Airway epithelial cell (primary cell): ENCODE measurements around the gene AGL. TPM values are rescaled to one million over a fixed set of nuclear protein-coding genes. Genes with fewer than 3 reads are reported as not detected.

Experiments used
- total RNA-seq: library from RNA; depleted of rRNA; stranded (reverse); fragments of >200 nt; gene quantifications from 2 replicates; pipeline ENCODE4 v1.2.3, GENCODE V29; 2015

The AGL gene
- total RNA-seq, result 7.0 and 9.9 TPM in 2 replicates

DNA sequence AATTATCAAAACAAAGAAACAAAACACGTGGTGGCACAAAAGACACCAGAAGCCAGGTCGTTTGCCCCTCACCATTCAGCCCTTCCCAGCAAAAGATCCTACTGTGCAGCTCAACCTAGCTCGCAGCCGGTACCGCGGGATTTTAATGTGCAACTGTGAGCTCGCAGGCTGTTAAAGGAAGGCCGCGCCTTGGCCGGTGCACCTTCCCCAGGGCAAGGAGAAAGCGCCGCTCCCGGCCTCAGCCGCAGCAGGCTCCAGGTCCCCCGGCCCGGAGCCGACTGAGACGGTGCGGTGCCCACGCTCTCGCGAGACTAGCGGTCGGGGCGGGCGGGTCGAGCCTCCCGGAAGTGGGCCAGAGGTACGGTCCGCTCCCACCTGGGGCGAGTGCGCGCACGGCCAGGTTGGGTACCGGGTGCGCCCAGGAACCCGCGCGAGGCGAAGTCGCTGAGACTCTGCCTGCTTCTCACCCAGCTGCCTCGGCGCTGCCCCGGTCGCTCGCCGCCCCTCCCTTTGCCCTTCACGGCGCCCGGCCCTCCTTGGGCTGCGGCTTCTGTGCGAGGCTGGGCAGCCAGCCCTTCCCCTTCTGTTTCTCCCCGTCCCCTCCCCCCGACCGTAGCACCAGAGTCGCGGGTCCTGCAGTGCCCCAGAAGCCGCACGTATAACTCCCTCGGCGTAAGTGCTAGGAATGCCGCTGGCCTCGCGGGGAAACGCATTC is at the start of gene AGL:
AGL (plus strand) TSS at position 618 of the 715 bp plus-strand sequence. CDS start 682 bp downstream, outside the sequence.

DNA sequence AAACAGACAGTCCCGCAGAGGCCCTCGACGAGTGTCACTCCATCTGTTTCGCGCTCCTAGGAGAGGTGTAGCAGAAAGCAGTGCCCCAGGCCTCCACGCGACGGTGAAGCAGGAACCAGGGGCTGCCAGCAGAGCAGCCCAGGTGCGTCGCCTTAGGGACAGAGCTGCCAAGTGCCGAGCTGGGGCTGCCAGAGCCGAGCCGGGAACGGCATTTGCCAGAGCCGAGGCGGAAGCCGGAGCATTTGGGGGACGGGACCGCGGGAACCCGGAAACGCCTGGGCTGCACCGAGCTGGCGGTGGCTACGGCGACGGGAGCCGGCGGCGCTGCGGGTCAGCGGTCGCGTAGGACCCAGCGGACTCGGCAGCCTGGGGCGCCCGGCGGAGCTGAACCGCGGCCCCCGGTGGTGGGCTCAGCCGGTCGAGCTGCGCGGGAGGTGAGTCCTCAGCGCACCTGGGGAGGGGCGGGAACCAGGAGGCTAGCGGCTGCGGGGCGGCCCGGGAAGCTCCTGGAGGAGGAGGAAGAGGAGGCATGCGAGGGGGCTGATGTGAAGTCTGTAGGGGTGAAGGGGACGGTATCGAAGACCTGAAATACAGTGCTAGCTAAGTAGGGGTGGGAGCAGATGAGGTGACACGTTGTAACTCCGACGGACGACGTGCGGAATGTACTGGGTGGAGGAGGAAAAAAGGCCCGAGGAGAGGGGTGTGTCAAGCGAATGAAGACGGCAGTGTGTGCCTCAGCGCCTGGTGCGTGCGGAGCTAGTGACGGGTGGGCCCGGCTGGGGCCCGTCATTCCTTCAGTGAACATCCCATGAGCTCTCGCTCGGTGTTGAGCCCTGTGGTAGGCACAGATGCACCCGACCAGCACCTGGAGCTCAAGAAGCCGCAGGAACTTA is 119.8 kb downstream of the AGL start, which contains the start of gene SLC35A3:
SLC35A3 (plus strand) TSS at position 268 of the 893 bp plus-strand sequence. CDS start 23,559 bp downstream, outside the sequence.

Other genes with a start within 250 kb of the AGL start
- 9.6 and 13.6 TPM in 2 replicates for gene PALMD, start 204.2 kb upstream of the AGL start, total RNA-seq
- gene FRRS1, start 83.7 kb upstream of the AGL start, total RNA-seq, result 13.4 and 17.6 TPM in 2 replicates
- 19.5 and 20.1 TPM in 2 replicates for gene SLC35A3, start 119.6 kb downstream of the AGL start, total RNA-seq